ENCODE results near the gene CCDC80.
"Not testable (repeated sequence)": the region's sequence is repeated elsewhere in the genome, so short reads cannot be mapped to it uniquely, and the experiment has no call there.

CCDC80 gene

DNA sequence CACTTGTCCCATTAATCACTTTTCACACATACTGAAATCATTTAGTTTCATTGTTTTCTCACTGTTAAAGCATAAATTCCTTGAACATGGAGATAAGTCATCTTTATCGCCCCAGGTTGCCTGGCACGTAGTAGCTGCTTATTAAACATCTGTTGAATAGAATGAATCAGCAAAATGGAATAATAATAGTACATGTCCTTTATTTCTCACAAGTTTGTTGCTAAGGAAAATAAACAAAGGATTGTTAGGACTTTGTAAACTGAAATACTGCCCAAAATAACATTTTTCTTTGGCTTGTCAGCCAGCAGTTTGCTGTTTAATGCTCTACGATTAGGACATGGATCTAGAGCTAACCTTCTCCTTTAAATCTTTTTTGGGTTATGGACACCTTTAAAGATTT, 61.2 kb downstream of the CCDC80 start:
- H3K4me3 ChIP-seq (ENCODE audit: low read depth, low read length), result no peak overlapping the region
- no peak for DNase-seq (ENCODE audit: low read depth)
- TF ChIP-seq, protein P1, sequence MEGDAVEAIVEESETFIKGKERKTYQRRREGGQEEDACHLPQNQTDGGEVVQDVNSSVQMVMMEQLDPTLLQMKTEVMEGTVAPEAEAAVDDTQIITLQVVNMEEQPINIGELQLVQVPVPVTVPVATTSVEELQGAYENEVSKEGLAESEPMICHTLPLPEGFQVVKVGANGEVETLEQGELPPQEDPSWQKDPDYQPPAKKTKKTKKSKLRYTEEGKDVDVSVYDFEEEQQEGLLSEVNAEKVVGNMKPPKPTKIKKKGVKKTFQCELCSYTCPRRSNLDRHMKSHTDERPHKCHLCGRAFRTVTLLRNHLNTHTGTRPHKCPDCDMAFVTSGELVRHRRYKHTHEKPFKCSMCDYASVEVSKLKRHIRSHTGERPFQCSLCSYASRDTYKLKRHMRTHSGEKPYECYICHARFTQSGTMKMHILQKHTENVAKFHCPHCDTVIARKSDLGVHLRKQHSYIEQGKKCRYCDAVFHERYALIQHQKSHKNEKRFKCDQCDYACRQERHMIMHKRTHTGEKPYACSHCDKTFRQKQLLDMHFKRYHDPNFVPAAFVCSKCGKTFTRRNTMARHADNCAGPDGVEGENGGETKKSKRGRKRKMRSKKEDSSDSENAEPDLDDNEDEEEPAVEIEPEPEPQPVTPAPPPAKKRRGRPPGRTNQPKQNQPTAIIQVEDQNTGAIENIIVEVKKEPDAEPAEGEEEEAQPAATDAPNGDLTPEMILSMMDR (IDR thresholded peaks at IDR 0.05; ENCODE audit: low read depth, low read length, missing control alignments), result no peak

DNA sequence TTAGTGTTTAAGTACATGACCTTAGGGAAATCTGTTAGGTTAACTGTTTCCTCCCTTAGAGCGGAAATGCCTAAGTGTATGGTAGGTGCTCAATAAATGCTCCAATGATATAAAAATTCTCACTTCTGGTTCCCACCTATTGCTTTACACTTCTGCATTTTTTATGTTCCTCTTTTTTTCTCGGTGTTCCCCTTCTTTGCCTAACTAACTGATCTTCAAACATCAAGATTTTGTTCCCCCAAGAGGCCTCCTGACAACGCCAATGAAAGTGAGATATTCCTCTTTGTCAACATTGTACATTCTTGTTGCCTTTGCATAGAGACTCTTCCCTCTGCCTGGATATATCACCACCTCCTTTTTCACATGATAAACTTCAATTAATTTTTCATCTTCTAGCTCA, 61.7 kb downstream of the CCDC80 start:
- TF ChIP-seq, protein P1 (IDR thresholded peaks at IDR 0.05; ENCODE audit: low read depth, low read length, missing control alignments), result no peak
- no peak for DNase-seq (ENCODE audit: low read depth)
- H3K4me3 ChIP-seq (ENCODE audit: low read depth, low read length), result no peak overlapping the region

DNA sequence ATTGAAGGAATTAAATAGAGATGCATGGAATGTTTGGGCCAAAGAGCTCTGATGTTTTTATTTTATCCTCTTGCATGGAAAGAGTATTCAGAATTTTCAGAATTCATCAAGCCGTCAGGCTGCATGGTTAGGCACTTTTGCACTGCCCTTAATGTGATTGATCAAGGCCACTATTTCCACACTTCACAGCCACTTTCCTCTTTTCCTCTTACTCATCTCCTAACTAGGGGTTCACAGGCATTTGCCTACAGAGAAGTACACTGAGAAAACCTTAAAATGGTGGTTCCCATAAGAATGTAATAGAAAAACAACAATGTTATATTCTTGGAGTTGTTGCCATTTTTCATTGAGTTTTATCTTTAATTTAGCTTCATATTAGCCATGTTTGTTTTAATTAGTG, 68.2 kb downstream of the CCDC80 start:
- TF ChIP-seq, protein P1 (IDR thresholded peaks at IDR 0.05; ENCODE audit: low read depth, low read length, missing control alignments), result no peak
- H3K4me3 ChIP-seq (ENCODE audit: low read depth, low read length), result no peak overlapping the region
- DNase-seq (ENCODE audit: low read depth), result no peak

DNA sequence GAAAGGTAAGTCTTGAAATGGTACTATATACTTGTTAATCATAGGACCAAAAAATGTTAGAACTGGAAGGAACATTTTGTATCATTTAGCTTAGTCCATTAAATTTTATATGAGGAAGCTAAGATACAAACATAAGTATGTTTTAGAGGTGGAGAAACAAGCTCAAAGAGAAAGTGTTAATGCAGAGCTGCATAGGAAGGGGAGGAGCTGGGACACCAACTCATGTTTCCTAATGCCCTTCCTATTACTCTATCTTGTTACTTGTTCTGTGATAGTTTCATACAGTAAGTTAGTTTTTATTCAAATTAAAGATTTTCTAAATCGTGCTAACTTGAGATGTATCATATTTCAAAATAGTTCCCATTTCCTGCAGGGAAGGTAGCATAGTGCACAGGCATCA, 71.7 kb downstream of the CCDC80 start:
- no peak for DNase-seq (ENCODE audit: low read depth)
- no peak overlapping the region for H3K4me3 ChIP-seq (ENCODE audit: low read depth, low read length)
- TF ChIP-seq, protein P1 (IDR thresholded peaks at IDR 0.05; ENCODE audit: low read depth, low read length, missing control alignments), result no peak

DNA sequence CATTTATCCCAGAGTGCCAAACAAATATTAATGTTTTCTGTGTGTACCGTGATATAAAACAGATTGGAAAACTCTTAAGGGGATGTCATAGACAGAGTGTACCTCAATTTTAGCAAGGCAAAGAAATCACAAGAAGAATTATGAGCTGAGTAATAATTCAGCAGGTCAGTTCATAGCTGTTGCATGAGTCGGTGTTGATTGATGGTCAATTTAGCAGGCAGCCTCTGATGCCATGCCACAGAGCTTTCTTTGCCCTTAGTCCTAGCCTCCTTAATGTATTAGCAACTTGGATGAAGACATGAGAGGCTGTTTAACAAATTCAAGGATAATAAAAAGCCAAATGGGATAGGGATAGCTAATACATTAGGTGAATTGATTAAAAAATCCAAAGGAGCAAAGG, 72.3 kb downstream of the CCDC80 start:
- DNase-seq (ENCODE audit: low read depth), result no peak

DNA sequence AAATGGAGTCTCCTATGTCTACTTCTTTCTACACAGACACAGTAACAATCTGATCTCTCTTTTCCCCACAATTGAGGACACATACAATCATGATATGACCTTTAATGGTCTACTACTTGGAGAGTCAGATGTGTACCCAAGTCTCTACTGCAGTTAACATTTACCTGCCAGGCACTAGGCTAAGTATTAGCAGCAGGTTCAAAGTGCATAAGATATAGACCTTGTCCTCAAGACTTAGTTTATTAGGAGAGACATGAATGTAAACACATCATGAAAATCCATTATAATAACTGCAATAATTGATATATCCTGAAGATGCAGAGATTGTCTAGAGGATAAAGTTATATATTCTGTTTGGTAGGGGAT, 76.0 kb downstream of the CCDC80 start:
- H3K4me3 ChIP-seq (ENCODE audit: low read depth, low read length), result no peak overlapping the region
- no peak for DNase-seq (ENCODE audit: low read depth)
- TF ChIP-seq, protein P1 (IDR thresholded peaks at IDR 0.05; ENCODE audit: low read depth, low read length, missing control alignments), result no peak

More for the DNA sequence above, 72.3 kb downstream of the CCDC80 start:
- TF ChIP-seq, protein P1 (IDR thresholded peaks at IDR 0.05; ENCODE audit: low read depth, low read length, missing control alignments), result no peak
- H3K4me3 ChIP-seq (ENCODE audit: low read depth, low read length), result no peak overlapping the region

DNA sequence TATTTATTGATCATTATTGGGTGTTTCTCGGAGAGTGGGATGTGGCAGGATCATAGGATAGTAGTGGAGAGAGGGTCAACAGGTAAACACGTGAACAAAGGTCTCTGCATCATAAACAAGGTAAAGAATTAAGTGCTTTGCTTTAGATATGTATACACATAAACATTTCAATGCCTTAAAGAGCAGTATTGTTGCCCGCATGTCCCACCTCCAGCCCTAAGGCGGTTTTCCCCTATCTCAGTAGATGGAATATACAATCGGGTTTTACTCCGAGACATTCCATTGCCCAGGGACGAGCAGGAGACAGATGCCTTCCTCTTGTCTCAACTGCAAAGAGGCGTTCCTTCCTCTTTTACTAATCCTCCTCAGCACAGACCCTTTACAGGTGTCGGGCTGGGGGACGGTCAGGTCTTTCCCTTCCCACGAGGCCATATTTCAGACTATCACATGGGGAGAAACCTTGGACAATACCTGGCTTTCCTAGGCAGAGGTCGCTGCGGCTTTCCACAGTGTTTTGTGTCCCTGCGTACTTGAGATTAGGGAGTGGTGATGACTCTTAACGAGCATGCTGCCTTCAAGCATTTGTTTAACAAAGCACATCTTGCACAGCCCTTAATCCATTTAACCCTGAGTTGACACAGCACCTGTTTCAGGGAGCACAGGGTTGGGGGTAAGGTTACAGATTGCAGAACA, 76.5 kb downstream of the CCDC80 start:
- DNase-seq (ENCODE audit: low read depth); H3K4me3 ChIP-seq (ENCODE audit: low read depth, low read length): not testable (repeated sequence)

All from GM12864 (cell line).